HepG2 (cell line): Measurements from ENCODE around the gene LHFPL2. TPM values are rescaled to one million over a fixed set of nuclear protein-coding genes. Genes with fewer than 3 reads are reported as not detected.

Experiments
- ATAC-seq: fragments of 200-7000 bp; cut with Tn5 transposase; 3 replicates; pipeline ENCODE4 v1.9.1; 2020; ENCODE audit warnings: mild to moderate bottlenecking, moderate library complexity
- BruUV-seq: library from RNA; stranded (reverse); fragments of 400-500 nt; replicated peaks from 2 replicates; lab custom pipeline; 2021; lab: Mats Ljungman, UMichigan
- CTCF ChIA-PET: fragments of 300-600 bp; formaldehyde crosslinking; extraction: SDS; loops from one replicate; lab custom pipeline; 2021; ENCODE audit warnings: low total read pairs, inconsistent platforms, low intra/inter-chr PET ratio; lab: Yijun Ruan, JAX
- POLR2A ChIA-PET: fragments of 350-600 bp; sonication (Branson Sonifier 250); formaldehyde crosslinking; loops from one replicate; lab custom pipeline; 2020; ENCODE audit warnings: antibody characterized with exemption, inconsistent platforms; lab: Yijun Ruan, JAX
- DNase-seq: peaks from one replicate; pipeline ENCODE4 v3.0.0-alpha.2; 2015; ENCODE audit warnings: low spot score
- FAIRE-seq: peaks from 3 replicates; lab custom pipeline; 2011; peaks lifted over from hg19 to GRCh38; lab: Jason Lieb, UNC
- H2AFZ ChIP-seq: one replicate; pipeline ENCODE4 v1.6.1; 2011; ENCODE audit warnings: low read length, inconsistent platforms
- H3K27ac ChIP-seq: fragments of 300-600 bp; 3 replicates; pipeline ENCODE4 v1.8.0; 2011; ENCODE audit warnings: mixed run types, mild to moderate bottlenecking, mixed read lengths, low read length, inconsistent platforms; ENCODE audit not compliant: insufficient read depth; ENCODE audit errors: extremely low read length
- H3K27me3 ChIP-seq, 2 experiments: fragments of 200-600 bp in 1 of 2; 2 replicates in 1 of 2; 3 replicates in 1 of 2; pipeline versions ENCODE4 v1.6.0 to v1.8.0; 2011; ENCODE audit warnings: low read length in 2 of 2, mild to moderate bottlenecking in 2 of 2, moderate library complexity in 2 of 2, inconsistent platforms in 1 of 2; ENCODE audit not compliant: insufficient read depth in 2 of 2, control insufficient read depth in 1 of 2
- H3K36me3 ChIP-seq, 2 experiments: fragments of 200-600 bp in 1 of 2; replicated peaks in 1 of 2; 2 replicates in 1 of 2; 3 replicates in 1 of 2; pipeline versions ENCODE4 v1.5.1 to v1.8.0; 2011; ENCODE audit warnings: low read length in 2 of 2, inconsistent platforms in 1 of 2; ENCODE audit not compliant: insufficient read depth in 2 of 2, control insufficient read depth in 1 of 2
- H3K4me1 ChIP-seq: 2 replicates; pipeline ENCODE4 v1.5.1; 2012; ENCODE audit warnings: low read length, inconsistent platforms; ENCODE audit not compliant: insufficient read depth
- H3K4me2 ChIP-seq: 2 replicates; pipeline ENCODE4 v1.6.0; 2011; ENCODE audit warnings: low read depth, low read length, inconsistent platforms
- H3K4me3 ChIP-seq, 3 experiments: fragments of 200-600 bp in 1 of 3; sonication (generic), shearing (Covaris generic) in 1 of 3; replicated peaks in 1 of 3; 2 replicates each; pipeline ENCODE4 v1.5.1; 2011 to 2016; ENCODE audit warnings: low read length in 3 of 3, inconsistent platforms in 2 of 3, low read depth in 2 of 3, mild to moderate bottlenecking in 2 of 3, control low read depth in 1 of 3, mixed read lengths in 1 of 3; ENCODE audit not compliant: insufficient read depth in 1 of 3
- H3K79me2 ChIP-seq: one replicate; pipeline ENCODE4 v1.6.1; 2011; ENCODE audit warnings: low read length, inconsistent platforms; ENCODE audit not compliant: insufficient read depth
- H3K9ac ChIP-seq: 2 replicates; pipeline ENCODE4 v1.6.0; 2011; ENCODE audit warnings: mild to moderate bottlenecking, low read depth, low read length, inconsistent platforms; ENCODE audit not compliant: insufficient read depth
- H3K9me3 ChIP-seq: 2 replicates; pipeline ENCODE4 v1.5.1; 2012; ENCODE audit warnings: mild to moderate bottlenecking, low read length
- H4K20me1 ChIP-seq: 2 replicates; pipeline ENCODE4 v1.6.0; 2011; ENCODE audit warnings: inconsistent platforms, mild to moderate bottlenecking, low read length, moderate library complexity; ENCODE audit not compliant: insufficient read depth
- HNRNPLL ChIP-seq: fragments of 200-400 bp; formaldehyde crosslinking; IDR thresholded peaks from 2 replicates; pipeline ENCODE4 v1.6.1; 2017; ENCODE audit warnings: mild to moderate bottlenecking, low read depth, low read length; ENCODE audit not compliant: poor library complexity, severe bottlenecking
- KAT8 ChIP-seq: IDR thresholded peaks from 2 replicates; pipeline ENCODE4 v1.6.1; 2016; ENCODE audit warnings: missing genetic modification reagents, missing compliant biosample characterization
- RAD21 ChIP-seq: fragments of 450-650 bp; formaldehyde crosslinking; IDR thresholded peaks from 2 replicates; pipeline ENCODE4 v1.5.0; 2020; ENCODE audit warnings: mild to moderate bottlenecking
- SMC3 ChIP-seq: IDR thresholded peaks from 2 replicates; pipeline ENCODE4 v1.6.1; 2011; ENCODE audit warnings: low read length, improper control_type of control experiment
- SP140L ChIP-seq: sonication (generic); formaldehyde crosslinking; IDR thresholded peaks from 2 replicates; pipeline ENCODE4 v1.4.0; 2020; ENCODE audit warnings: missing genetic modification reagents, borderline replicate concordance
- STAG1 ChIP-seq: sonication (generic); formaldehyde crosslinking; IDR thresholded peaks from 2 replicates; pipeline ENCODE4 v1.4.0; 2020; ENCODE audit warnings: missing genetic modification reagents
- ZFX ChIP-seq: sonication (generic); formaldehyde crosslinking; IDR thresholded peaks from 2 replicates; pipeline ENCODE4 v1.4.0; 2020; ENCODE audit warnings: mild to moderate bottlenecking, low read depth, missing genetic modification reagents, moderate library complexity
- WGBS: methylation state at CpG from one replicate; pipeline ENCODE4 v1.1.6; 2017; ENCODE audit warnings: low lambda C conversion rate; 5-methylcytosine and 5-hydroxymethylcytosine counted together
- in situ Hi-C: cut with HindIII; loops from 2 replicates; pipeline ENCODE4 v1.10.0; 2017; ENCODE audit warnings: low pct_unique_long_range_greater_than_20kb; ENCODE audit not compliant: extremely low pct_ligation_motif_present
- intact Hi-C: fragments of 100-400 bp; cut with micrococcal nuclease; formaldehyde crosslinking; loops from one replicate; pipeline ENCODE4 v1.10.0; 2022; ENCODE audit not compliant: unreplicated experiment
- polyA plus RNA-seq, 8 experiments: library from polyadenylated mRNA; depleted of rRNA in 3 of 8; stranded (reverse) in 7 of 8; unstranded in 1 of 8; fragments of >200 nt; fragmentation: Illumina TruSeq in 4 of 8; extraction: Trizol in 4 of 8; gene quantifications; 2 replicates each; pipeline versions ENCODE4 v1.2.1 to v1.2.3, GENCODE V29; 2011 to 2016; ENCODE audit warnings: low read depth in 4 of 8, missing spikeins in 1 of 8, mixed read lengths in 1 of 8; ENCODE audit not compliant: insufficient read depth in 1 of 8
- total RNA-seq, 5 experiments: library from RNA; depleted of rRNA; stranded (reverse); fragments of >200 nt; fragmentation: Illumina TruSeq; extraction: Trizol; gene quantifications; 2 replicates each; pipeline ENCODE4 v1.2.3, GENCODE V29; 2016; ENCODE audit warnings: low read depth in 1 of 5
- TF ChIP-seq, protein P1 (sequence below): sonication (generic); formaldehyde crosslinking; IDR thresholded peaks from 2 replicates; pipeline ENCODE4 v1.5.0; 2020; ENCODE audit warnings: mild to moderate bottlenecking, missing genetic modification reagents, moderate library complexity

Gene LHFPL2
- total and polyA plus RNA-seq, 2 of the 13 experiments (the other 11 are each of a cell fraction or from before 2014, with no cell fraction given), result 6.0 to 20.0 TPM

- ChIA-PET CTCF (interaction anchor here (1.3 to 1.6 kb wide), 2 partner anchors 89 to 159 kb away, joined by 3 to 9 read pairs; no protein-coding TSS in a partner anchor), POLR2A (no interaction called here)
- Histone ChIP-seq H3K27ac (no peak overlapping the region), H3K36me3 (peaks cover 19 to 62% of the 10 kb centered on the region in 2 experiments), H3K79me2 (peaks cover 18% of the 10 kb centered on the region), H3K9me3 (no peaks in the 10 kb centered on the region), H3K4me2 (no peak overlapping the region), H3K27me3 (no peaks in the 10 kb centered on the region), H3K4me3 (no peak overlapping the region), H3K4me1 (peaks cover 46% of the 10 kb centered on the region), H4K20me1 (no peaks in the 10 kb centered on the region), H2AFZ (no peak overlapping the region), H3K9ac (no peak overlapping the region)
- WGBS, result 95% methylated on average over 3 of the region's 3 CpGs
- in situ Hi-C loops, result no loop called here
- DNase-seq, result no peak
- no TSS peak for BruUV-seq
- intact Hi-C loops, result no loop called here
- peak; percentile 39; the same call in 1 of the 3 replicates for ATAC-seq
- no peak for FAIRE-seq
- TF ChIP-seq KAT8 (no peak), STAG1 (CRISPR knock-in tag) (peak; percentile 76), HNRNPLL (no peak), SMC3 (peak; percentile 79), RAD21 (peak; percentile 51), ZFX (CRISPR knock-in tag) (no peak), SP140L (no peak)
- TF ChIP-seq, protein P1, sequence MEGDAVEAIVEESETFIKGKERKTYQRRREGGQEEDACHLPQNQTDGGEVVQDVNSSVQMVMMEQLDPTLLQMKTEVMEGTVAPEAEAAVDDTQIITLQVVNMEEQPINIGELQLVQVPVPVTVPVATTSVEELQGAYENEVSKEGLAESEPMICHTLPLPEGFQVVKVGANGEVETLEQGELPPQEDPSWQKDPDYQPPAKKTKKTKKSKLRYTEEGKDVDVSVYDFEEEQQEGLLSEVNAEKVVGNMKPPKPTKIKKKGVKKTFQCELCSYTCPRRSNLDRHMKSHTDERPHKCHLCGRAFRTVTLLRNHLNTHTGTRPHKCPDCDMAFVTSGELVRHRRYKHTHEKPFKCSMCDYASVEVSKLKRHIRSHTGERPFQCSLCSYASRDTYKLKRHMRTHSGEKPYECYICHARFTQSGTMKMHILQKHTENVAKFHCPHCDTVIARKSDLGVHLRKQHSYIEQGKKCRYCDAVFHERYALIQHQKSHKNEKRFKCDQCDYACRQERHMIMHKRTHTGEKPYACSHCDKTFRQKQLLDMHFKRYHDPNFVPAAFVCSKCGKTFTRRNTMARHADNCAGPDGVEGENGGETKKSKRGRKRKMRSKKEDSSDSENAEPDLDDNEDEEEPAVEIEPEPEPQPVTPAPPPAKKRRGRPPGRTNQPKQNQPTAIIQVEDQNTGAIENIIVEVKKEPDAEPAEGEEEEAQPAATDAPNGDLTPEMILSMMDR (CRISPR knock-in tag), result peak; percentile 53
Observed at GRCh38 chr5:78627175-78627574, 21.4 kb downstream of the LHFPL2 start.
